ENCODE measurements around the gene MMP26.

DNA sequence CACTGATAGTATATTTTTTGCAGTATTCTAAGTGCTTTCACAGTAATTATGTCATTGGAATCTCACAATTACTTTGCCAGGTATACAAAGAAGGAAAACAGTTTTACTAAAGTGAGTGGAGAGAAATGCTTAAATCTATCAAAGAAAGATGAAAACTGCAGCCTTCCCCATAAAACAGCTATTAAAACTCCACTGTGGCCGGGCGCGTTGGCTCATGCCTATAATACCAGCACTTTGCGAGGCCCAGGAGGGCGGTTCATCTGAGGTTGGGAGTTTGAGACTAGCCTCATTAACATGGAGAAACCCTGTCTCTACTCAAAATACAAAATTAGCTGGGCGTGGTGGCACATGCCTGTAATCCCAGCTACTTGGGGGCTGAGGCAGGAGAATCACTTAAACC is 41.7 kb upstream of the MMP26 start:
- TF ChIP-seq, protein P1, sequence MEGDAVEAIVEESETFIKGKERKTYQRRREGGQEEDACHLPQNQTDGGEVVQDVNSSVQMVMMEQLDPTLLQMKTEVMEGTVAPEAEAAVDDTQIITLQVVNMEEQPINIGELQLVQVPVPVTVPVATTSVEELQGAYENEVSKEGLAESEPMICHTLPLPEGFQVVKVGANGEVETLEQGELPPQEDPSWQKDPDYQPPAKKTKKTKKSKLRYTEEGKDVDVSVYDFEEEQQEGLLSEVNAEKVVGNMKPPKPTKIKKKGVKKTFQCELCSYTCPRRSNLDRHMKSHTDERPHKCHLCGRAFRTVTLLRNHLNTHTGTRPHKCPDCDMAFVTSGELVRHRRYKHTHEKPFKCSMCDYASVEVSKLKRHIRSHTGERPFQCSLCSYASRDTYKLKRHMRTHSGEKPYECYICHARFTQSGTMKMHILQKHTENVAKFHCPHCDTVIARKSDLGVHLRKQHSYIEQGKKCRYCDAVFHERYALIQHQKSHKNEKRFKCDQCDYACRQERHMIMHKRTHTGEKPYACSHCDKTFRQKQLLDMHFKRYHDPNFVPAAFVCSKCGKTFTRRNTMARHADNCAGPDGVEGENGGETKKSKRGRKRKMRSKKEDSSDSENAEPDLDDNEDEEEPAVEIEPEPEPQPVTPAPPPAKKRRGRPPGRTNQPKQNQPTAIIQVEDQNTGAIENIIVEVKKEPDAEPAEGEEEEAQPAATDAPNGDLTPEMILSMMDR (tag by site-specific recombination; IDR thresholded peaks at IDR 0.05) = no peak
- TF ChIP-seq ZSCAN30 (tag by site-specific recombination; IDR thresholded peaks at IDR 0.05) (no peak), ZNF768 (tag by site-specific recombination; IDR thresholded peaks at IDR 0.05) (no peak), KLF9 (tag by site-specific recombination; IDR thresholded peaks at IDR 0.05; ENCODE audit: low read depth) (no peak), ZNF629 (tag by site-specific recombination; IDR thresholded peaks at IDR 0.05) (no peak), ZNF184 (tag by site-specific recombination; IDR thresholded peaks at IDR 0.05) (no peak), PRDM1 (tag by site-specific recombination; IDR thresholded peaks at IDR 0.05) (no peak), ZNF248 (tag by site-specific recombination; IDR thresholded peaks at IDR 0.05) (no peak), ZNF354C (tag by site-specific recombination; IDR thresholded peaks at IDR 0.05; ENCODE audit: borderline replicate concordance, low read depth) (no peak), ZFP3 (tag by site-specific recombination; IDR thresholded peaks at IDR 0.05; ENCODE audit: low read depth) (no peak), ZNF16 (tag by site-specific recombination; IDR thresholded peaks at IDR 0.05; ENCODE audit: low read depth) (no peak), ZNF23 (tag by site-specific recombination; IDR thresholded peaks at IDR 0.05; ENCODE audit: borderline replicate concordance) (no peak), ZNF311 (tag by site-specific recombination; IDR thresholded peaks at IDR 0.05; ENCODE audit: borderline replicate concordance) (no peak)
- TF ChIP-seq, protein P2, sequence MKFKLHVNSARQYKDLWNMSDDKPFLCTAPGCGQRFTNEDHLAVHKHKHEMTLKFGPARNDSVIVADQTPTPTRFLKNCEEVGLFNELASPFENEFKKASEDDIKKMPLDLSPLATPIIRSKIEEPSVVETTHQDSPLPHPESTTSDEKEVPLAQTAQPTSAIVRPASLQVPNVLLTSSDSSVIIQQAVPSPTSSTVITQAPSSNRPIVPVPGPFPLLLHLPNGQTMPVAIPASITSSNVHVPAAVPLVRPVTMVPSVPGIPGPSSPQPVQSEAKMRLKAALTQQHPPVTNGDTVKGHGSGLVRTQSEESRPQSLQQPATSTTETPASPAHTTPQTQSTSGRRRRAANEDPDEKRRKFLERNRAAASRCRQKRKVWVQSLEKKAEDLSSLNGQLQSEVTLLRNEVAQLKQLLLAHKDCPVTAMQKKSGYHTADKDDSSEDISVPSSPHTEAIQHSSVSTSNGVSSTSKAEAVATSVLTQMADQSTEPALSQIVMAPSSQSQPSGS (tag by site-specific recombination; IDR thresholded peaks at IDR 0.05; ENCODE audit: low read depth) = no peak

Measured in HEK293 (cell line).